Adrenal gland (tissue), 12 donors: Measurements from ENCODE around the gene ASTN2. TPM values are rescaled to one million over a fixed set of nuclear protein-coding genes. Genes with fewer than 3 reads are reported as not detected.

Source experiments
- DNase-seq, 7 donors: peaks; one replicate each; pipeline ENCODE4 v3.0.0-alpha.2; 2019 to 2020
- H3K27ac ChIP-seq, 5 donors: fragments of 200-600 bp; sonication (generic) in 4 of 5; 1 replicate in 3 of 5; 2 replicates in 2 of 5; pipeline versions ENCODE4 v1.5.1 to v1.8.0; 2016 to 2020; ENCODE audit warnings: mild to moderate bottlenecking in 1 of 5
- H3K27me3 ChIP-seq: fragments of 200-600 bp; 2 replicates; pipeline ENCODE4 v1.8.0; 2021
- H3K36me3 ChIP-seq, 2 donors: fragments of 200-600 bp; replicated peaks in 1 of 2; 1 replicate in 1 of 2; 2 replicates in 1 of 2; pipeline versions ENCODE4 v1.5.1 to v1.8.0; 2018 to 2022
- H3K4me1 ChIP-seq, 2 donors: fragments of 200-600 bp; replicated peaks in 1 of 2; 1 replicate in 1 of 2; 2 replicates in 1 of 2; pipeline versions ENCODE4 v1.5.1 to v1.8.0; 2018 to 2021
- H3K4me3 ChIP-seq, 4 donors: fragments of 200-600 bp; sonication (generic) in 3 of 4; one replicate each; pipeline ENCODE4 v1.5.1; 2016 to 2018
- H3K9me3 ChIP-seq, 3 donors: fragments of 200-600 bp; sonication (generic) in 1 of 3; replicated peaks in 1 of 3; 1 replicate in 2 of 3; 2 replicates in 1 of 3; pipeline versions ENCODE4 v1.5.1 to v1.8.0; 2016 to 2021
- POLR2A ChIP-seq, 2 donors: fragments of 450-650 bp; IDR thresholded peaks; one replicate each; pipeline ENCODE4 v1.6.1; 2017; ENCODE audit warnings: antibody characterized with exemption in 2 of 2, mild to moderate bottlenecking in 2 of 2, moderate library complexity in 1 of 2
- WGBS, 4 donors: extraction: QIAGEN DNeasy Blood & Tissue Kit in 2 of 4; methylation state at CpG; one replicate each; pipeline versions ENCODE4 v1.1.5 to v1.1.7; 2013 to 2017; 5-methylcytosine and 5-hydroxymethylcytosine counted together
- intact Hi-C, 2 donors: fragments of 100-400 bp; cut with DNase I; formaldehyde crosslinking; loops; one replicate each; pipeline versions ENCODE4 v1.14.1 to v1.15.0; 2022 to 2023
- polyA plus RNA-seq, 3 donors: library from polyadenylated mRNA; stranded (reverse); fragments of 200-250 nt in 2 of 3; fragments of 350-450 nt in 1 of 3; fragmentation: Illumina TruSeq in 1 of 3; extraction: RNeasy Lipid Tissue Mini Kit (QIAGEN cat#74804) in 1 of 3; gene quantifications; one replicate each; pipeline ENCODE4 v1.2.3, GENCODE V29; 2013 to 2014
- total RNA-seq, 9 donors: library from RNA; depleted of rRNA in 4 of 9; stranded (reverse); fragments of >200 nt in 4 of 9; fragments of 120-200 nt in 1 of 9; fragmentation: NEBNext Ultra II Directional in 1 of 9; extraction: Animal tissue kit (Norgen Biotek cat#: 25700) in 1 of 9; gene quantifications; one replicate each; pipeline versions ENCODE4 v1.1.0 to v1.2.4, GENCODE V29; 2013 to 2023
- TF ChIP-seq, protein P1 (sequence below), 6 experiments: fragments of 450-650 bp in 4 of 6; fragments of 200-600 bp in 2 of 6; sonication (generic) in 1 of 6; IDR thresholded peaks; 1 replicate in 5 of 6; 2 replicates in 1 of 6; pipeline versions ENCODE4 v1.5.1 to v1.8.0; 2016 to 2021; ENCODE audit warnings: antibody characterized with exemption in 6 of 6, mild to moderate bottlenecking in 2 of 6, moderate library complexity in 1 of 6
- donor health status: healthy with polysubstance abuse.
- donor health status: Bipolar disorder and iron deficiency.
- donor health status: DM: yes; HTN: yes; CAD: no.
- donor health status: DM: no; HTN: no; CAD: no.
- donor health status: DM: no; HTN: no; CAD: no.
- donor health status: DM: yes; HTN: yes; CAD: no.

Gene ASTN2
- total and polyA plus RNA-seq, 12 donors, result 2.5 to 15.6 (median 6.8) TPM

DNA sequence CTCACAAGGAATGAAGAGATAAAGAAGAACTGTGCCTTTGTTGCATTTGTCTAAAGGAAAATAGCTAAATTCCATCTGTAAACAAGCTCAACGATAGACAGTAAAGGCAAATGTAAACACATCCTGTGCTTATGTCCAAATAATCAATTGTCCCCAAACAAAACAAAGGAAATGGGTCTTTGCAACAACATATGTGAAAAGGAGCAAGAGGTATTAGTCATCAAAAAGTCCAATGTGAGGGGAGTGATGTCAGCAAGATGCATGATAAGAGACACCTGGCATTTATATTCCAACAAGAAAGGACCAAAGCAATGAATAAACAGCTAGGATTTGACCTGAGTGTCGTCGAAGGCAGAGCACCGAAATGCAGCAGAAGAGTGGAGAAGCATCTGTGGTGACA is 209.1 kb downstream of the ASTN2 start:
- Histone ChIP-seq H3K4me1 (no peaks in the 10 kb centered on the region), H3K27me3 (no peaks in the 10 kb centered on the region), H3K27ac (no peak overlapping the region), H3K9me3 (peaks cover 0 to 8% (median 0%) of the 10 kb centered on the region in 3 donors), H3K36me3 (no peaks in the 10 kb centered on the region), H3K4me3 (no peak overlapping the region)
- intact Hi-C loops, result no loop called here
- no peak for TF ChIP-seq POLR2A (IDR thresholded peaks at IDR 0.05)
- TF ChIP-seq, protein P1, sequence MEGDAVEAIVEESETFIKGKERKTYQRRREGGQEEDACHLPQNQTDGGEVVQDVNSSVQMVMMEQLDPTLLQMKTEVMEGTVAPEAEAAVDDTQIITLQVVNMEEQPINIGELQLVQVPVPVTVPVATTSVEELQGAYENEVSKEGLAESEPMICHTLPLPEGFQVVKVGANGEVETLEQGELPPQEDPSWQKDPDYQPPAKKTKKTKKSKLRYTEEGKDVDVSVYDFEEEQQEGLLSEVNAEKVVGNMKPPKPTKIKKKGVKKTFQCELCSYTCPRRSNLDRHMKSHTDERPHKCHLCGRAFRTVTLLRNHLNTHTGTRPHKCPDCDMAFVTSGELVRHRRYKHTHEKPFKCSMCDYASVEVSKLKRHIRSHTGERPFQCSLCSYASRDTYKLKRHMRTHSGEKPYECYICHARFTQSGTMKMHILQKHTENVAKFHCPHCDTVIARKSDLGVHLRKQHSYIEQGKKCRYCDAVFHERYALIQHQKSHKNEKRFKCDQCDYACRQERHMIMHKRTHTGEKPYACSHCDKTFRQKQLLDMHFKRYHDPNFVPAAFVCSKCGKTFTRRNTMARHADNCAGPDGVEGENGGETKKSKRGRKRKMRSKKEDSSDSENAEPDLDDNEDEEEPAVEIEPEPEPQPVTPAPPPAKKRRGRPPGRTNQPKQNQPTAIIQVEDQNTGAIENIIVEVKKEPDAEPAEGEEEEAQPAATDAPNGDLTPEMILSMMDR (IDR thresholded peaks at IDR 0.05), result no peak
- 62 to 76% (median 69%) methylated on average over 4 of the region's 4 CpGs for WGBS, 4 donors
- DNase-seq, result no peak

DNA sequence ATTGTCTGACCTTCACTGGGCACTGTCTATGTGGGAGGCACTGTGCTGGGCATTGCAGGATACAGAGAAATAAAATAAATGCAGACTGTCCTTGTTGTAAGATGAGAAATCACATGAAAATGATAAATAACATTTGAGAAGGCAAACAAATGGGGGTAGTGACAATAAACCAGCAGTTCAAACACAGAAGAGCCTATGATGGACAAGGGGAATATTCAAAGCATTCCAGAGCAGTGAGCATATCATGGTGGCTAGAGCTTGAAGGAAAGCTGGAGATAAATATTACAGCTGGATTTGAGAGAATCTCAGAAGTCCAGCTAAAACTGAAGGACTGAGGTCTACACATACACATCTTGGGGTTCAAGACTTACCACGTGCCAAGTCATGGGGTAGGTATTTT is 209.9 kb downstream of the ASTN2 start:
- no peaks in the 10 kb centered on the region for H3K36me3 ChIP-seq
- no peak for DNase-seq
- TF ChIP-seq POLR2A (IDR thresholded peaks at IDR 0.05), result no peak
- TF ChIP-seq, protein P1 (IDR thresholded peaks at IDR 0.05), result no peak
- peaks cover 0 to 6% (median 0%) of the 10 kb centered on the region in 3 donors for H3K9me3 ChIP-seq
- H3K4me1 ChIP-seq, result no peaks in the 10 kb centered on the region
- no peak overlapping the region for H3K4me3 ChIP-seq
- no peaks in the 10 kb centered on the region for H3K27me3 ChIP-seq
- H3K27ac ChIP-seq, result no peak overlapping the region
- intact Hi-C loops, result no loop called here
- 35 to 44% (median 36%) methylated on average over 1 of the region's 1 CpG for WGBS, 4 donors

DNA sequence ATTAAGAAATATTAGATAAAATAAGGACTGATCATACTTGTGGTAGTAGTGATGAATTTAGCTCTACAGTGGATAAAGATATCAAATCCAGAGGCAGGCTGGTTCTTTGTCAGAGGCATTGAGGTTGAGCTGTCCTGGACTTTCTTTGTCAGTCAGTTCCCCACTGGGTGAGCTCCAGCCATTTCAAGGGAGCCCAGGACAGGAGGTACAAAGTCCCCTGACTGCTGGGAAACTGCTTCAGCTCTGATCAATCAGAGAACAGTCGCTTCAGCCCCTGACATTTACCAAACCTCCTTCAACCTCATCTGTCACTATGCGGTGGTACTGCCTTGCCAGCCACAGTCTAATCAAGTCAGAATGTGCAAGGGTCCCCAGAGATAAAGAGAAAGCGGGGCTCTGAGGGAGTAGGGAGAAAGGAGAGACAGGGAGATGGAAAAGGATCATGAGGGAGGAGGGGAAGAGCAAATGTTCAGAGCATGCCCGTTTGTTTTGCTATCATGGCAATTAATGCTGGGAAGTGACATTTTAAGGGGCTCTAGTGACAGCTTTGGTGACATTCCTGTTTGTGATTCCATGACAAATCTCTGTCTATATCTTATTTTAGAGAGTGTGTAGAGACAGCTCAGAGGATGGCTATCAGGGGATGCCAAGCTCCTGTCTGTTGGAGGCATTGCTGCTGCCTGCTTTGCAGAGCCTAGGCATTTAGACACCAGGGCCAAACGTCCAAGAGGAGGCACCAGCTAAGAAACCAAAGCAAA is 223.2 kb downstream of the ASTN2 start:
- Histone ChIP-seq H3K27ac (no peak overlapping the region), H3K4me3 (no peak overlapping the region), H3K9me3 (no peaks in the 10 kb centered on the region), H3K4me1 (no peaks in the 10 kb centered on the region), H3K36me3 (no peaks in the 10 kb centered on the region), H3K27me3 (no peaks in the 10 kb centered on the region)
- TF ChIP-seq POLR2A (IDR thresholded peaks at IDR 0.05), result no peak
- TF ChIP-seq, protein P1 (IDR thresholded peaks at IDR 0.05), result no peak
- WGBS, 4 donors, result 14 to 30% (median 18%) methylated on average over 4 to 5 of the region's 5 CpGs
- DNase-seq, result no peak
- intact Hi-C loops, result no loop called here

DNA sequence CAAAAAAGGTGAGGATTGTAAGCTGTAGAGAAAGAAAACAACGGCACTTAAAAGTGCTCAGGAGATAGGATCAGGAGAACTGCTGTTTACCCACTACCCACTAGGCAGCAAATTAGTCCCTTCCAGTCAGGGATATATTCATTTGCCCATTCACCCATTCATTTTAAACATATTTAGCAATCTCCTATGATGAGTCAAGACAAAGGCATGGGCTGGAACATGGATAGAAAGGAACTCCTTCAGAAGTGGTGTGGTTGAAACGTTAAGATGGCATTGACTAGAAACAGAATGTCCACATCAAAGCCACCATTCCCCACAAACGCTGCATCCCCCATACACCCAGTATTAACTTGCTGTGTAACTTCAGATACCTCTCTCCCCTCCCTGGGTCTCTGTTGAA is 225.7 kb downstream of the ASTN2 start:
- TF ChIP-seq, protein P1 (IDR thresholded peaks at IDR 0.05), result no peak
- no peak for TF ChIP-seq POLR2A (IDR thresholded peaks at IDR 0.05)
- 61 to 72% (median 65%) methylated on average over 3 of the region's 3 CpGs for WGBS, 4 donors
- Histone ChIP-seq H3K36me3 (no peaks in the 10 kb centered on the region), H3K27ac (no peak overlapping the region), H3K27me3 (no peaks in the 10 kb centered on the region), H3K9me3 (no peaks in the 10 kb centered on the region), H3K4me3 (no peak overlapping the region), H3K4me1 (no peaks in the 10 kb centered on the region)
- intact Hi-C loops, result no loop called here
- DNase-seq, result no peak
